ENCODE measurements around the gene CATSPER3.

- TF ChIP-seq CTCF (optimal IDR thresholded peaks at IDR 0.05 in 1 of 3, IDR thresholded peaks at IDR 0.05 in 1 of 3, conservative IDR thresholded peaks at IDR 0.05 in 1 of 3; ENCODE audit: extremely low read depth in 1 of 3, insufficient read depth in 2 of 3, low read length in 3 of 3), result no peak
- TF ChIP-seq EZH2 (IDR thresholded peaks at IDR 0.05; ENCODE audit: low read length), result peak; percentile 95
Observed at GRCh38 chr5:135030956-135031812, 63.5 kb downstream of the CATSPER3 start.
